SIG-M5 (cell line): ENCODE measurements around the gene LIPH.

Source experiments
- DNase-seq: peaks from one replicate; lab custom pipeline; 2025; lab: John Stamatoyannopoulos, UW

Gene LIPH

DNA sequence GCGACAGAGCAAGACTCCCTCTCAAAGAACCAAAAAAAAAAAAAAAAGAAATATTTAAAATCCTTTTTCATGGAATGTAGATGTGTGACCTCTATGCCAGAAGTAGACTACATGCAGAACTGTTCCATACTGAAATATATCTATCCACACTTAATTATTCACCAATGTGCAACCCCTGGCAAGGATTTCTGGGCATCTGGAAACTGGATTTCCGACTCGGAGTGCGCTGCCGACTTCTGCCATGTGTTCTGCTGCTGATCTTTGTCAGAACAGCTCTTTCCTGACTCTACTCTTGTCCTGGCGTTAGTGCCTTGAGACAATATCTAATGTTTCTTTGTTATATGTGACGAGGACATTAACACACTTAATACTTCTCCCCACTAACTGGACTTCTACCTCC, 11.7 kb downstream of the LIPH start:
- no peak for DNase-seq

DNA sequence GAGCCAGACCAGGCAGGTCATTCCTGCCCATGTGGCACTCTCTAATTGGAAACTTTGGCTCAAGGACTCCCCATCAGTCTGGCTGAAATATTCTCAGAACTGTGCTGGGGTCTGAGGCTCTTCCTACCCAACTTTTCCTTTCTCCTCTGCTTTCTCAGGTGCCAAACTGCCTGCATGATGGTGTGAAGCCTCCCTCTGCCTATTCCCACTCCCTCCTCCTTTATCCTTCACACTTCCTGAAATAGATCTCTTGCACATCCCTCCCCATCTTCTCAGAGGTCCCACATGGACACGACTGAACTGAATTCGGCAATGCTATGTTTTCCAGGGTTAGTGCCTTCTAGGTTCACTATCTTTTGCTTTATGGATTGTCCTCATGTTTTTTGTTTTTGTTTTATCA, 12.5 kb downstream of the LIPH start:
- no peak for DNase-seq

DNA sequence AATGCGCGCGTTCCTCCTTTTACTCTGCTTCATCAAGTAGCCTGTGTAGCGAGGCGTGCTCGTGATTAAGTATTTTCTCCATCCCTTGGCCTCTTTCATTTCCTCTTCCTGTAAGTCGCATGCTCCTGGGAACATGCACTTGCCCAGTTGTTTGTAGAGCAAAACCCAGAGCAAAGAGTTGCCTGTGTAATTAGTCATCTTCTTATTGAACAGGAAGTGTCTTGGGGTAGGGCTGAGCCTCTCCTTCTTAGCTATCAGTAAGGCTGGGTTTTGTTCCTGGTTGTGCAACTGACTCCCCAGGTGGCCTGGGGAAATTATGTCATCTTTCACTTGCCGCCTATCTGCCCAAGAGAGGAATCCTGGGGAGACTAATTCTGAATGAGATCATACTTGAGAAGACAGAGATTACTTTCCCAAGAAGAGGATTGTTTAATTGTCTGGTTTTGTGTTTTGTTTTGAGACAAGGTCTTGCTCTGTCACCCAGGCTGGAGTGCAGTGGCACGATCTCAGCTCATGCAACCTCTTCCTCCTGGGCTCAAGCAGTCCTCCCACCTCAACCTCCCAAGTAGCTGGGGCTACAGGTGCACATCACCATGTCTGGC, 14.9 kb downstream of the LIPH start:
- peak; percentile 100 for DNase-seq

DNA sequence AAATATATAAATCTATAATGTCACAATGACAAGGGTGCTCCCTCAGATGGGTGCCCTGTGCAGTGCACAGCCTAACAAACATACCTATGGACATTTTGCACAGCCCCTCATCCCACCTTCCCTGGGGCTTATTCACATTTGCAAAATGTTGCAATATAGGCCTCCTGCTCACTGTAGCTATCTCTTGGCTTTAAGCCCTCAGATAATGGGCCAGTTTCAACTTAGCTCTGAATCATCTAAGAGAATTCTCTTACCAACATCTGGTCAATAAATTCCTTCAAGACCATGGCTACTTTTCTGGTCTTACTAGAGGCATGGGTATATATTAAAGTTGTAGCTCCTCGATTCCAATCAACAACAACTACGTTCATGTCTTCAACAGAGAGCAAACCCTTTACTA, 17.9 kb downstream of the LIPH start:
- no peak for DNase-seq

DNA sequence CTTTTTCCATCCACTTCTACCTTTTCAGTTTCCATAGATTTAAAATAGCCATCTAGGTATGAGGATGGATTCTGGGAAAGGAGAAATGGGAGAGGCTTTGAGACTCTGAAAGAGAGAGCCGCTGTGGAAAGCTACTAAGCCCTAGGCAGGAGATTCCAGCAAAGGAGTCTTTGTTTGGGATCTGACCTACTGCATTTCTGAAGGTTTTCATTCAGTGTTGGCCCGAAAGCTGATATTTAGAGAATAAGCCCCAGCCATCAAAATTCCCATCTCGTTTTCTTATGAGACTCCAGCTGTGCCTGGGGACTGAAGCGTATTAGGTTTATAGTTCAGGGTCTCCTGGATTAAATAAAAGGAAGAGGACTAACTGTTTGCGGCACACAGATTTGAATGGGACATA, 19.5 kb downstream of the LIPH start:
- DNase-seq: no peak

DNA sequence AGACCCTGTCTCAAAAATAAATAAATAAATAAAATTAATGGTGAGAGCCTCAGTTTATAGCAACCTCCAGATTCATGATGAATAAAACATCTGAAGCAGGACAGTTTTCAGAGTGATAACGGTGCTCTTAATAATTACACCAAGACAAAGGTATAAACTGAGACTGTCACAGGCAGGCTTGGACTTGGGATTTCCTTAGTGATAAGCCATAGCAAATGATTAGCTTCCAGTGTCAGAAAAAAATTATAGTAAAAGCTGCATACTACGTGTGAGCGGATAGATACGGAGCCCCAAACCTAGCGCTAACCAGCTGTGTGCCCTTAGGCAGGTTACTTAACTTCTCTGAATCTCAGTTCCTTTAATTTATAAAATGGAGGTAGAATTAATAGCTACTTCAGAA, 21.5 kb downstream of the LIPH start:
- no peak for DNase-seq

DNA sequence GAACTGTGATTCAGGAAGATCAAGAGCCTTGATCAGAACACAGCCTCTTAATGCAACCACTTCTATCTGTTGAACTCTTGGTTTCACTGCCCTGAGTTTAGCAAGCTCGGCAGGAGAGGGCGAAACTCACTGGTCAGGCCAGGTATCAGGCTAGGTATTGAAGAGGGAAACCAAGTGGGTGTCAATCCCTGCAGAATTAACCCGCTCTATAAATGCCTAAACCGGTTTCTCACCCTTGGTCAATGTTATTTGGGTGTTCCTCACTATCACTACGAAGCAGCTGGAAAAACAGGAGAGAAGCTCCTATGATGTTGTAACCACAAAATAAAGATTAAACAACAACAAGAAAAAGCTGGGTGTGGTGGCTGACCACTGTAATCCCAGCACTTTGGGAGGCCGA, 23.9 kb downstream of the LIPH start:
- DNase-seq: no peak

DNA sequence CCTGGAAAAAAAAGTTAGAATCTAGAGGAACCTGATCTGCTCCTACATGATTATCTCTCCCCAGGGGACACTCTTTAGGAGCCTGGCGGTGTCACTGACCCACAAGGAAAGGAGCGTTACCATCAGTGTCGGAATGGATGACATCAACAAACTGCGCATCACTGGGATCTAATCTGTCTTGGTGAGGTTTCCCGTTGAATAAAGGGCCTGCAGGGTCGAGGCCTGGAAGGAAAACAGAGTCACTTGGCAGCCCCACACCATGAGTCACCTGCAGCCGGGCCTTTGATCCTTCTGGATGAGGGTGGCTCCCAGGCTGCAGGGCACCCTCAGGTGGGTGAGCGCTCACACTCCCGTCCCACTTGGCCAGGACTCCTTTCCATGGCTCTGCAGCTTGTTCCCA, 25.0 kb downstream of the LIPH start:
- no peak for DNase-seq

DNA sequence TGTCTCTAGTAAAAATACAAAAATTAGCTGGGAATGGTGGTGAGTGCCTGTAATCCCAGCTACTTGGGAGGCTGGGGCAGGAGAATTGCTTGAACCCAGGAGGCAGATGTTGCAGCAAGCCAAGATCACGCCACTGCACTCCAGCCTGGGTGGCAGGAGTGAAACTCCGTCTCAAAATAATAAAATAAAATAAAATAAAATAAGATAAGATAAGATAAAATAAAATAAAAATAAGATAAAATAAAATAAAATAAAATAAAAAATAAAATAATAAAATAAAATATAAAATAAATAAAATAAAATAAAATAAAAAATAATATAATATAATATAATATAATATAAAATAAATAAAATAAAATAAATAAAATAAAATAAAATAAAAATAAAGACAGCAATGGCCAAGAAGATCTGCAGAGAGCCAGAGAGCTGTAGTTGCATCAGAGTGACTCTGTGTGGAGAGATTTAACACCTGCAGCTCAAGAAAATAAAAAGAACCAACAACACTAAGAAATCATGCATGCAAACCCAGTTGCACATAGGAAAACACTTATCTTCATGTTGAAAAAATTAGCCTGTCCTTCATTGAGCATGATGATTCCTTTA, 25.9 kb downstream of the LIPH start:
- DNase-seq: no peak

DNA sequence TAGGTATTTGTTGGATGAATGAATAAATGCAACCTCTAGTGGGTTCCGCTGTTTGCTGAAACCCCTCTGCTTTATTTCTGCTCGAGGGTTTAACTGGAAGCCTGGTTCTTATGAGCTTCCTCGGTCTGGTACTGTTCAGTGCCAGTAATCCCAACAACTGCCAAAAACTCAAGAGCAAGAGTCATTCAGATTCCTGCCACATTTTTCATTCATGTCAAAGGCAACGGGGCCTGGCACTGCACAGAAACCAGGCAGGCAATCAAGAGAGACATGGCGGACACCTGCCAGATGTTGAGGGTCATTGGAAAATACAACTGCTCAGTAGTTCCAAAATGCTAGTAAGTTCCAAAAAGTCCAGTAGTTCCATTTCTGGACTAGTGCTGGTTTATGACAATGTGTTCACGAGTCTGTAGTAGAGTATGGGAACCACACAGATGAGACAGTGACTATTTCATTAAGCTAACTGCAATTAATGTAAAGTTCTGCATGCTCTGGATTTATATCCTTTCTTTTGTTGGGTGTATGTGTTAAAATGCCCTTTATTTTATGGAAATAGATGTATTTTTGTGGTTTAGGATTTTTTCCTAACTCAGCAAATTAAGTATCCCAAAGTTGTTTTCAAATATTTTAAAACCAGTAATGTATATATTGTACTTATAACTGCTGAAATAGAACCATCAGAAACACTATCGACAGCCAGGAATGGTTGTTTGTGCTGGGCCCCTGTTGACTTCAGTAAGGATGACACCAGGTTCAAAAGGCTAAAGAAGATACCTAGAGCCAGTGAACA, 30.8 kb downstream of the LIPH start:
- DNase-seq: no peak

DNA sequence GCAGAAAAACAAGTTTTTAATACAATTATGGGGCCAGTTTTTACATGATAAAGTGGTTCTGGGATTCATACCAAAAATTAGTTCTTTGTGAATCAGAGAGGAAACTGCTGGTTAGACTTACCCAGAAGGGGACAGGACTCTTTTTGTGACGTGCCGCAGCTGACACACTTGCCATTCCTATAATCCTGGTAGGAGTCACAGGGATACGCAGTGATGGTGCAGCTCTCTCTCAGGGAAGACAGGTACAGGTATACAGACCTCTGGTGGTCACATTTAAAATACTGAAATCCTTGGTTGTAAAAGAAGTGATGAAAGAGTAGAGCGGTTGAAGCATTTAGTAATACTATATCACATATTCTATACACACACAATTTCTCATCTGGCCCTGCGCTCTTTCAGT, 33.4 kb downstream of the LIPH start:
- no peak for DNase-seq

DNA sequence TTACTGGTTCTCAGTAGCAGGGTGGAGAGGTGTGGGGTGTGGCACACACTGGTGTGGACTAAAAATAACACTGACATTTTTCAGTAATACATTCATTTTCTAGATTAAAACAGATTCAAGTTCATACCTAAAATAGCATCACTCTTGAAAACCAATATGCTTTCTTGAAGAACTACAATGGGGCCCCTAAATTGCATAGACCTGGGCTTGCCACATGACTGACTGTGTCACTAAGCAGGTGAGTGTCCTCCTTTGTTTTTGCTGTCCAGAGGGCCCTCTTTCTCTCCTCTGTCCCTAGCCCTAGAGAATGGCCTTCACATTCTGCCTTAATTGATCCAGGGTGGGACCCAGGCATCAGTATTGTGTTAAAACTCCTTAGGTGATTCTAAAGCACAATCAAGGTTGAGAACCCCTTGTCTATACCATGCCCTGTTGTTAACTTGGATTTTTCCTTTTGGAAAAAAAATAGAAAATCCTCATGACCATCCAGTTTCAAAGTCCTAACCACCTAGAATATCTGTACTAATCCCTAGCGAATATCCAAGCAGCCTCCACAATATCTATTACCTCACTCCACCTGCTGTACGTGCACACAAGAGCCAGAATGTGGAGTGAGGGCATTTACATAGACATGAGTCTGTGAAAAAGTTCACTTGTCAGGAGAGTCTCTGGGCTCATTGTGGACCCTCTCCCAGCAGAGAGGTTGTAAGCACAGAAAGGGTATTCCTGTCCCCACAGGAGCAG, 34.8 kb downstream of the LIPH start:
- no peak for DNase-seq

DNA sequence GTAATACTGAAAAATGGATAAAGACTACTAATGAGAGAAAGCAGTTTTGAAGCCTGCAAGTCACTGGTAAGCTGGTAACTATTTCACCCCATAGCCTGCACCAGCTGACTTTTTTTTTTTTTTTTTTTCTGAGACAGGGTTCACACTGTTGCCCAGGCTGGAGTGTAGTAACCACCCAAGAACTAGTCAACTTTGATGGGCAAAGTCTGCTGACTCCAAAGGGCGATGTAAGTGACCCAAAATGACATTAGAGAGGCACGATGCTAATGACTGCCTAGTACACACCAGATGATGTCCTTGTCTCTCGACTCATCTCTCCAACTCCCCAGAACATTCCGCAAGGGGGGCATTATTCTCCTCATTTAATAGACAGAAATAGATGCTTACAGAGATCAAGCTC, 40.7 kb downstream of the LIPH start:
- no peak for DNase-seq

DNA sequence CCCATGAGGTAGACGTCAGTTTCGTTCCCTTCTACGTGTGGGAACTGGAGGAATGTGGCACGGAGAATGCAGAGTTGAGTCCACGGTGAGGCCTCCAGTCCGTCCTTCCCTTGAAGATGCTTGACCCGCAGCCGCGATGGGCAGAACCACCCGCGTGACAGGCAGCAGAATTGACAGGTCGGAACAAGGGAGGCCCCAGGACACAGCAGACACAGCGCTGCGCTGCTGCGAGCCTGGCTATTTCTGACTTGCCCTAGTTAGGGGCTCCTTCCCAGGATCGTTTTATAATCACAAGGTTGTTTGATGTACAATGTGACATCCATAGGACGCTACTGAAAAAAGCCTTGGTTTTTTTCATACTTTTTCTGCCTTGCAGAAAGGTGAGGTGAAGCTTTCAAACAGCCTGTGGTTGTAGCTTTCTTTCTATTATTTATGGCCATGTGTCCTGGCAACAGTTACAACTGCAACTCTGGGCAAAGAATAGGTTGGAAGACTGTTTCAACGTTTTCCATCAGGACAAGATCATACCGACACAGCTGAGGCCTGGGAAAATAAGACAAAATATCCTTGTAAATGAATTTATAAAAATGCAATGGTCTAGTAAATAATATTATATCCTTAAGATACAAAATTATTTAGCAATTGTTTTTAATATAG, 43.9 kb downstream of the LIPH start:
- DNase-seq: no peak

DNA sequence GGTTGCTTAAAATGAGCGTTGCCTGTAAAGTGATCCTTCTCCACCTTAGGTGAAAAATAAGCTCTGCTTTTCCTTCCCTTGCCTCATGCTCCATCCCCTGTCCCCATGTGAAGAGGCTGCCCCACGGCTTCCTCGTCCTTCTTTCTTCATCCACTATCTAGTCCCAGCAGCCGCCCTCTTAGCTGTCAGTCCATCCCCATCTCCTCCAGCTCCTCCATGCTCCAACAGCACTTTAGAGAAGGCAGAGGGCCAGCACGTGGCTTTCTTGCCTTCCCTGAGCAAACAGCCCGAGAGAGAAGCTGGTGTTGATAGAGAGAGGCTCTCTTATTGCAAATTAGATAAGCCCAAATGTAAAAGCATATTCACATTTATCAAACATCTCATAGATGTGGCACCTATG, 44.5 kb downstream of the LIPH start:
- DNase-seq: no peak

DNA sequence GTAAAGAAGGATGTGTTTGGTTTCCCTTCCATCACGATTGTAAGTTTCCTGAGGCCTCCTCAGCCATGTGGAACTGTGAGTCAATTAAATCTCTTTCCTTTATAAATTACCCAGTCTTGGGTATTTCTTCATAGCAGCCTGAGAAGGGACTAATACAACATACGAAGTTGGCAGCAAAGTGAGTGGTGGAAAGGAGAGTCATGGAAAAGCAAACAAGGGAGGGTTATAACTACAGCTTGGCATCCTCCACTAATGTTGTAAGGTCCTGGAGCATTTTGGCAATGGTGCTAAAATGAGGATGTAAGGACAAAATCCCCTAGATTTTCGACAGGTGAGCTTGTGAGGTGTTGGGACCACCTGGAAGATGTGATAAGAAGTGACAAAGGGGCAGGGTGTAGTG, 47.8 kb downstream of the LIPH start:
- no peak for DNase-seq

DNA sequence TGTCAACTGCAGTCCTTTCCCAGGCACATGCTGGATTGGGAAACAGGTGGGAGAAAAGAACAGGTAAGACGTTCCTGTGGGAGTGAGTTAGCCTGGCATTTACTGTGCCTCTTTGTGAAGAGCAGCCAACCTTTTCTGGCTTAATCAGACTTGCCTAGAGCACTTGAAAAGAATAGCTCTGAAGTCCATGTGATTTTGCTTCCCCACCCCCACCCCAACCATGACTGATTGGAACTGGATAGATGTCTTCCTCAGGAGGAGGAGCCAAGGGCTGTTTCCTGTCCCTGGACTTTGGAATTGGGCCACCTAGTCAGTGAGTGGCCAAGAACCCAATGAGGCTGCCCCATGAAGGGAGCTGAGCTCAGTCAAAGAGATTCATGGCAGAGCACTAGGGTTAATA, 48.9 kb downstream of the LIPH start:
- DNase-seq: no peak

DNA sequence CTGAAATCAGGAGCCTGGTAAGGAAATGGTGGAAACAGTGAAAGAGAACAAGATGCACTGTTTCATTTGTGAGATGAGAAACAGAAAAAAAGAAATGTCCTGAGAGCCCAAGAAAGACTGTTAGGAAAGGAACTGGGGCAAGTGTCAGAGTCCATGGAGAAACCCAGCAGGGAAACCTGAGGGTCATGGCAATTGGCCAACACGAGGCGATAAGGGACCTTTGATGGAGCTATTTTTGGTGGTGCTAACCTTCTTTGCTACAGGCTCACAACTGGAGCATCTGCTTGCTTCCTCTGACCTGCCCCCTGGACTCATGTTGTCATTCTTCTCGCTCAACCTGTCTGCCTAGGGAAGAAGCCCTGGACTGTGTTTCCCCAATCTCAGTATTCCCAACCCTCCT, 49.4 kb downstream of the LIPH start:
- DNase-seq: no peak

DNA sequence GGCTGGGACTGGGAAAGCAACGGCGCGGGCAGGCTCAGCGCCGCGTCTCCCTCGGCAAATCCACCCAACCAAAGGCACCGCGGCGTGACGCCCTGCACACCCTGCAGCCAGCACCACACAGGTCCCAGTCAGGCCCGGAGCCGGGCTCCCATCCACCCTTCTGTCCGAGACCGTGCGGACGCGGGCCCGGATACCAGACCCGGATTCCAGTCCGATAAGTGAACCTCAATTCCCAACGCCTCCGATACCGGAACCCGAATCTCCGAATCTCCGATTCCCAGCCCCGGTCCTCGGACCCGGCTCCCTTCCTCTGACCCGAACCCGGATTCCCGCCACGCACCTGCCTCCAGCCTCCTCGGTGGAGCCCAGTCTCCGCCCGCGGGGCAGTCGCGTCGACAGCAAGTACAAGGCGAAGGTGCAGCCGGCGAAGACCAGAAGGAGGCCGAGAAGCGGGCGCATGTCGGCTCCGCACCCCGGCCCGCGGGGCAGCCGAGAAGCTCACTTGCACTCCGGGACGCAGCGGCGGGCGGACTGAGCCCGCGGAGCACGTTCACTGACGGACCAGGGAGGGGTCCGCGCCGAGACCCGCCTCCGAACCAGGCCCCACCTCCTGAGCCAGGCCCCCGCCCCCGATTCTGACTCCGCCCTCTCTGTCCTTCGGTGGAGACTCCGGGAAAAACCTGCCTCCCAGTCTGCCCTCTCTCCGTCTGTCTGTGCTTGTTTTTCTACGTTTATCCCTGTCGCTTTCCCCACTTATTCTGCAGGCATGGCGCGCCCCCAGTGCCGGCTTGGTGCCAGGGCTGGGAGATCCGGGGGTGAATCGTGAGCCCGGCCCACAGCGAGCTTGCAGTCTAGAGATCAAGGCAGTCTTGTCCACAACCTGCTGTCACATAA, 53.6 kb downstream of the LIPH start, which contains the start of gene TMEM41A:
TSS of gene TMEM41A (minus strand) at position 533 of the 894 bp plus-strand sequence. CDS start at position 459, 74 bp downstream.
- peak; percentile 33 for DNase-seq

DNA sequence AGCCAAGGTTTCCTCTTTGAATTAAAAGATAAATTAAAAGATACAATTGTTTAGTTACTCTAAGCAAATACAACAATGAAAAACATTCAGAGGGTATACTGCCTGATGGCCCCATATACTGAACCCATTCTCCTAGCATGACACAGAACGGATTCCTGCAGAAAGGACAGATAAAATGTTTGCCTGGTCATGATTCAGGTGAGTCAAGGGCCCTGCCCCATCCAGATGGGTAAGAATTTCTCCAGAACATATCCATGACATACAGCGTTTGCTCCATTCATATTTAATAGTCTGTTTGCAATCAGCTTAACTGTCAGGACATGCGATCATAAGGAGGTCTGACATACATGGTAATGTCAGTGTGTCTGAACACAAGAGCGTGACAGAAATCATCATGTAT, 62.1 kb downstream of the LIPH start:
- no peak for DNase-seq

DNA sequence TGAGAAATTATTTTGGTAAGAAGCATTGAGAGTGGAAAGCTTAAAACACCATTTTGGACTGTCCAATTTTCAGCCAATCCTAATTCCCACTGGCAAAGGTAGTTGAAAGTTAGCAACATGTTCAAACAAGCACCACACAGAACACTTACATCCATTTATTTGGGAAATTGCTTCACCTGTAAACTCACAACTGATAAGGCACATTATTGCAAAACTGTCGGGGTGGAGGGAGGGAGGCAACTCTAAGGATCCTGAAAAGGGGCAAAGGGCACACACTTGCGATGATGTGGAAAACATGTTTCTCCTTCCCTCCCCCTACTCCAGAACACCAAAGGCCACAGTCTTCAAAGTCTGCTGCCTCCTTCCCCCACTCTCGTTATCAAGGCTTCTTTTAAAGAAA, 62.9 kb downstream of the LIPH start:
- no peak for DNase-seq
